Stimulated activated CD4-positive, alpha-beta T cell treated with anti-CD3 and anti-CD28 coated beads, Interleukin-1b, Interleukin-23, amount 100 ng/mL, for 1 hour (primary cell): ENCODE results near the gene NOL9.

Experiments
- DNase-seq, 2 donors: peaks; one replicate each; pipeline ENCODE4 v3.0.0-alpha.2; 2020; ENCODE audit warnings: low read depth in 2 of 2

The NOL9 gene

GRCh38 chr1:6590046-6590445 is 35.7 kb upstream of the NOL9 start:
- DNase-seq = no peak

DNA sequence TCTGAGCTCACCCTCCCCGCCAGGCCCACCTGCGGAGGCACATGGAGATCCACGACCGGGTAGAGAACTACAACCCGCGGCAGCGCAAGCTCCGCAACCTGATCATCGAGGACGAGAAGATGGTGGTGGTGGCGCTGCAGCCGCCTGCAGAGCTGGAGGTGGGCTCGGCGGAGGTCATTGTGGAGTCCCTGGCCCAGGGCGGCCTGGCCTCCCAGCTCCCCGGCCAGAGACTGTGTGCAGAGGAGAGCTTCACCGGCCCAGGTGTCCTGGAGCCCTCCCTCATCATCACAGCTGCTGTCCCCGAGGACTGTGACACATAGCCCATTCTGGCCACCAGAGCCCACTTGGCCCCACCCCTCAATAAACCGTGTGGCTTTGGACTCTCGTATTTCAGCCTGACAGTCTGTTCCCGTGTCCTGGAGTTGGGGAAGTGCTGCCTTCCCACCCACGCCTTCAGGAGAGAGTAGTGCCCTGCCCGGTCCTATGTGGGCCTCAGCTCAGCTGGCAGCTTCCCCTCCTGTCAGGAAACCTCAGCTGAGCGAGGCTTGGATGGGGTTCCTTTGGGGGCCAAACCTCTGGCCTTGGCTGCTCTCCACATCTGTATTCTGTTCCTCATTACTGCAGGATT is 34.7 kb upstream of the NOL9 start:
- DNase-seq = no peak

GRCh38 chr1:6588128-6588892 is 34.0 kb upstream of the NOL9 start:
- no peak for DNase-seq

GRCh38 chr1:6587261-6588005 is 33.1 kb upstream of the NOL9 start:
- DNase-seq = no peak

DNA sequence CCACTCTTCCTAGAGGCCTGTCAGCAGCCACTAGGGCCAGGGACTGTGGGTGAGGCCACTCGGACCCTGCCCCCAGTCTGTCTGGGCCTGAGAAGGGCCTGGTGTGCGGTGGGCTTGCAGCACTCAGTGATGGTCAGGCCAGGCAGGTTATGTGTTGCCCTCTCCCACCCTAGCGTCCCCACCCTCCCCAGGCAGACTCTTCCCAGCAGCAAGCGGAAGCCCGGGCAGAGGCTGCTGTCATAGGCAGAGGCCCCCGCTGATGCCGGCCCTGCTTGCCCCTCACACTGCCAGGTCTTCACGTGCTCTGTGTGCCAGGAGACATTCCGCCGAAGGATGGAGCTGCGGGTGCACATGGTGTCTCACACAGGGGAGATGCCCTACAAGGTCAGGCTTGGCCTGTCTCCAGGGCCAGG is 32.1 kb upstream of the NOL9 start:
- DNase-seq = no peak

DNA sequence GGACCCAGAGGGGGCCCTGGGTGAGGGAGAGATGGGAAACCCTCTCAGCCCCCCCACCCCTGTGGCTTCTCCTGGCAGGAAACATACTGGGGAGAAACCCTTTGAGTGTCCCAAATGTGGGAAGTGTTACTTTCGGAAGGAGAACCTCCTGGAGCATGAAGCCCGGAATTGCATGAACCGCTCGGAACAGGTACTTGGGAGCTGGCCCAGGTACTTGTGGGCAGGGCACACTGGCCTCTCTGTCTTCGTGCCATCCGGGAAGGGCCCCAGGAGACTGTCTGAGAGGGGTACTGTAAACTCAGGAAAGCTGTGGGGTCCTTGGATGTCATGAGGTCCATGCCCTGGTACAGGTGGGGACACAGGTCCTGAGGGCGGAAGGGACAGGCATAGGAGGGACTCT is 31.5 kb upstream of the NOL9 start:
- no peak for DNase-seq

- DNase-seq = no peak
Observed at GRCh38 chr1:6585081-6585722, 30.9 kb upstream of the NOL9 start.

DNA sequence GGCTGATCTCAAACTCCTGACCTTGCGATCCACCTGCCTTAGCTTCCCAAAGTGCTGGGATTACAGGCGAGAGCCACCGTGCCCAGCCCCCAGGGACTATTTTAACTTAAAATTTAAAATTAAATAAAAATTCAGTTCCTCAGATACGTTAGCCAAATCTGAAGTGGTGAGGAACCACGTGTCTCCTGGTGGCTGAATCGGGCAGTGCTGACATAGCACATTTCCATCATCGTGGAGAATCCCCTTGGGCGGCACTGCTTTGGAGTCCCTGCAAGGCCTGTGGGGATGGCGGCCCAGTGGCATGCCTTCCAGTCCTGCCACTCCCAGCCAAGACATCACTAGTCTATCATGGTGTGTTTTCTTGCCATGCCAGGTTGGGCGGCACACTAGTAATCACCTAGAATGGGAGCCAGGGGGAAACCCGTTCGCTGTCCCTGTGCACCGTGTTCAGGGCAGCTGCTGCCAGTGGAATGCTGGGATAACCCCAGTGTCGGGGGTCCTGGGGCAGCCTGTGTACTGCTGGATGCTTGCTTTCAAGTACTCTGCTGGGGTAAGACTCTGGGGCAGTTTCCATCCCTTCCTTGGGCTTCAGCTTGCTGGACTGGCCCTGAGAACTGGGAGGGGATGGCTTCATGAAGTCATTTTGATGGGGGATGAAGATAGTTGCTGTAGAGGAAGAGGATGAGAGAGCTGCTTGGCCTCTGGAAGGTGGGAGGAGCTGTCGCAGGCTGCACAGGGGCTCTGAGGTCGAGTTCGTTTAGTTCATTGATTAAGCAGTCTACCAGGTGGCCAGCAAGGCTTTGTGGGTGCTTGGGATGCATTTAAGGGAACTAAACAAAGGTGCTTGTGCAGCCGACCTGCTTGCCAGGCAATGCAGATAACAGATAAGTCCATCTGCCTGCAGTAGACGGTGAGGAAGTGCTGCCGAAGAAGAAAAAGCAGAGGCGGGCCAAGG is 30.1 kb upstream of the NOL9 start:
- no peak for DNase-seq

DNA sequence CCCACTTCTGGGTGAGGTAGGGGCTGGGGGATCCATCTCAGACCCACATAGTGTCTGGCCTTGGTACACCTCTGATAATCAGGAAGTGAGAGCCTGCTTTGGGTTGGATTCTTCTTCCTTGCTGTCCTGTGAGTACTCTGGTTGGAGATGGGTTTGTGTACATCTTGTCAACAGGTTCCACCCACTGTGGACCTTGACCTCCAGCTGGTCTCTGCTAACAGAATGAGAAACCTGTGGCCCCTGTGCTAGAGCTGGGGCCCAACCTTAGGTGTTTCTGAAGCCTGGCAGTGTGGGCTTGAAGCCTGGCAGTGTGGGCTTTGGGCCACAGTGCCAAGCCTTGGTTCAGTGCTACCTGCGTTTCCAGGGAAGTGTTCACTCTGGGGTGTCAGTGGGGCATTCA is 28.1 kb upstream of the NOL9 start:
- no peak for DNase-seq

- no peak for DNase-seq
Observed at GRCh38 chr1:6581561-6582305, 27.4 kb upstream of the NOL9 start.

- DNase-seq = no peak
Observed at GRCh38 chr1:6580593-6581409, 26.5 kb upstream of the NOL9 start.

DNA sequence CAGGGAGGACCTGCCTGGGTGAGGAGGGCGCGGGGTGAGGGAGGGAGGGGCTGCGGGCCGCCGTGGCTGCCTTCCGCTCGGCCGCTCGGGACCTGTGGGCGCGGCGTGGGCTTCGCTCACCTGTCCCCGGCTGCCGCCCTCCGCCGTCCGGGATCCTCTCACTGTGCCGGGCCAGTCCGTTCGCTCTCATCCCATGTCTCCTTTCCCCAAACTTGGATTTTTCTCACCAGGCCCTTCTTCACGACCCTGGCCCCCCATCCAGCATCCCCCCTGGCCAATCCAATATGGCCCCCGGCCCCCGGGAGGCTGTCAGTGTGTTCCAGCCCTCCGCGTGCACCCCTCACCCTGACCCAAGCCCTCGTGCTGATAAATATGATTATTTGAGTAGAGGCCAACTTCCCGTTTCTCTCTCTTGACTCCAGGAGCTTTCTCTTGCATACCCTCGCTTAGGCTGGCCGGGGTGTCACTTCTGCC is 25.8 kb upstream of the NOL9 start:
- no peak for DNase-seq

GRCh38 chr1:6579374-6580118 is 25.2 kb upstream of the NOL9 start, which contains the start of gene ZBTB48:
ZBTB48 (plus strand) TSS chr1:6579994; CDS start chr1:6580610, 616 bp downstream.
- DNase-seq = peak; percentile 94

DNA sequence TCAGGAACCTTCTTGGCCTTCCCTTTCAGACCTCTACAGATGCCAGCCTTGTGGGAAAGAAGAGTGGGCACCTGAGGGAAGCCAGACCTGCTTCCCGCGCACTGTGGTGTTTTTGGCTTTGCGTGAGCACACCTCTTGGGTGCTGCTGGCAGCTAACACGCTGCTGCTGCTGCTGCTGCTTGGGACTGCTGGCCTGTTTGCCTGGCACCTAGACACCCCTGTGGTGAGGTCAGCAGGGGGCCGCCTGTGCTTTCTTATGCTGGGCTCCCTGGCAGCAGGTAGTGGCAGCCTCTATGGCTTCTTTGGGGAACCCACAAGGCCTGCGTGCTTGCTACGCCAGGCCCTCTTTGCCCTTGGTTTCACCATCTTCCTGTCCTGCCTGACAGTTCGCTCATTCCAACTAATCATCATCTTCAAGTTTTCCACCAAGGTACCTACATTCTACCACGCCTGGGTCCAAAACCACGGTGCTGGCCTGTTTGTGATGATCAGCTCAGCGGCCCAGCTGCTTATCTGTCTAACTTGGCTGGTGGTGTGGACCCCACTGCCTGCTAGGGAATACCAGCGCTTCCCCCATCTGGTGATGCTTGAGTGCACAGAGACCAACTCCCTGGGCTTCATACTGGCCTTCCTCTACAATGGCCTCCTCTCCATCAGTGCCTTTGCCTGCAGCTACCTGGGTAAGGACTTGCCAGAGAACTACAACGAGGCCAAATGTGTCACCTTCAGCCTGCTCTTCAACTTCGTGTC is 24.5 kb upstream of the NOL9 start:
- DNase-seq = no peak

DNA sequence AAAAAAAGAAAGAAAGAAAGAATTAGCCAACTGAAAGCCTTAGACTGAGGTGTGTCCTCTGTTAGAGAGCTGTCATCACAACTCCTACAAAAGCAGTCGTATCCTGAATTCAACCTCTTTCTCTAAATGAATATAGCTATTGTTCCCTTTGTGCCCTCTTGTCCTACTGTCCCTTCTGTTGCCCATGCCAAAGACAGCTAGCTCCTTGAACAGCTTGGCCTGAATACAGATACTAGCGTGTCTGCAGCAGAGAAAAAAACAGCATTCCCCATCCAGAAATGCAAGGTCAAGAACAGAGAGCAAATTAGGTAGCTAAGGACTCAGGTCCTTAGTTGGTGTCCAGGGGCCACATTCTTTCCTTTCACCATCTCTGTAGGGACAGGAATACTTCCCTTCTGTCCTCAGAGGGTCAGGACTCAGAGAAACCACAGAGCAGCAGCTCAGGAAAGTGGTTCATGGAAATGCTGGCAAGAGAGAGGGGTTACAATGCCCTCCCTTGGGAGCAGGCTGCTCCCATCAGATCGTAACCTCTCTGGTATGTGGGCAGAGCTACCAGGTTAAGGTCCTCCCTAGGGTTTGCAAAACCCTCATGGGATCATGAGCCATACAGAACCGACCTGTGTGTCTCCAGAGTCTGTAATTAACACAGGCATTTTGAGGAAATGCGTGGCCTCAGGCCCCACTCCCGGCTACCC is 23.7 kb upstream of the NOL9 start:
- no peak for DNase-seq

- no peak for DNase-seq
Observed at GRCh38 chr1:6574818-6575217, 20.5 kb upstream of the NOL9 start.

DNA sequence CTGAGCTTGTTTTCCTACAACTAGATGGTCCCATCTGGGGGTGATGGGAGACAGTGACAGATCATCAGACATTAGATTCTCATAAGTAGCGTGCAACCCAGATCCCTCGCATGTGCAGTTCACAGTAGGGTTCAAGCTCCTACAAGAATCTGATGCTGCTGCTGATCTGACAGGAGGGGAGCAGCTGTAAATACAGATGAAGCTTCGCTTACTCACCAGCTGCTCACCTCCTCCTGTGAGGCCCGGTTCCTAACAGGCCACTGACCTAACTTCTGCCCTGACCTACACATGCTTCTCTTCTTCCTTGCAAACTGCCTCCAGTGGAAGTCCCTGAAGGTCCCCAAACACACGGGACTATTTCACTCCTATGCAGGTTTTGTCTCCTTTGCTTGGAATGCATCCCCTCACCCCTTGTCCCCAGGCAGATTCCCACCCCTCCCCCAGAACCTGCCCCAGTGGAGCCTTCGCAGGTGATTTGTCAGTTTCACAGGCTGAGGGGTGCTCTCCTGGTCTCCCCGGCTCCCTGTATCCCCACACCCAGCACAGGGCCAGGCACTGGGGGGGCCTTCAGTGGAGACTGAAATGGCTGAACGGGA is 19.8 kb upstream of the NOL9 start:
- DNase-seq = no peak
